GM12891 (cell line): ENCODE measurements around the gene ATF5.

Experiments
- PAX5 ChIP-seq: IDR thresholded peaks from 2 replicates; pipeline ENCODE4 v1.6.1; 2011; ENCODE audit warnings: low read length, moderate library complexity, mild to moderate bottlenecking; ENCODE audit not compliant: insufficient read depth, severe bottlenecking
- POLR2A ChIP-seq: IDR thresholded peaks from 2 replicates; pipeline ENCODE4 v1.6.1; 2011; ENCODE audit warnings: low read depth, low read length, control low read depth
- POLR2AphosphoS5 ChIP-seq: IDR thresholded peaks from 2 replicates; pipeline ENCODE4 v1.6.1; 2011; ENCODE audit warnings: low read depth, low read length, control low read depth
- SPI1 ChIP-seq: IDR thresholded peaks from 2 replicates; pipeline ENCODE4 v1.6.1; 2011; ENCODE audit warnings: low read depth, low read length, control low read depth
- TAF1 ChIP-seq: IDR thresholded peaks from 2 replicates; pipeline ENCODE4 v1.6.1; 2011; ENCODE audit warnings: low read depth, low read length, control low read depth

- TF ChIP-seq POLR2A (no peak), TAF1 (no peak), POLR2AphosphoS5 (no peak), SPI1 (no peak), PAX5 (no peak)
These were observed 48.1 kb downstream of the ATF5 start for GRCh38 chr19:49977076-49977475.
